Upper lobe of left lung (tissue), 4 donors: ENCODE measurements around the gene NET1.

Experiments
- CTCF ChIP-seq, 6 experiments: fragments of 450-650 bp in 4 of 6; fragments of 200-600 bp in 2 of 6; sonication (generic) in 2 of 6; IDR thresholded peaks; one replicate each; pipeline ENCODE4 v1.5.1; 2016 to 2019; ENCODE audit warnings: antibody characterized with exemption in 6 of 6
- EP300 ChIP-seq, 4 donors: sonication (generic); formaldehyde crosslinking; IDR thresholded peaks; one replicate each; pipeline ENCODE4 v1.5.1; 2017; ENCODE audit warnings: antibody characterized with exemption in 4 of 4, control low read depth in 2 of 4
- POLR2A ChIP-seq, 4 donors: fragments of 450-650 bp; IDR thresholded peaks; one replicate each; pipeline ENCODE4 v1.5.1; 2016 to 2017; ENCODE audit warnings: antibody characterized with exemption in 4 of 4, mild to moderate bottlenecking in 2 of 4

GRCh38 chr10:5362873-5363272, 49.5 kb upstream of the NET1 start:
- TF ChIP-seq POLR2A (IDR thresholded peaks at IDR 0.05) (no peak), CTCF (IDR thresholded peaks at IDR 0.05) (no peak), EP300 (IDR thresholded peaks at IDR 0.05) (no peak)
